ENCODE measurements around the gene ZNF366. TPM values are rescaled to one million over a fixed set of nuclear protein-coding genes. Genes with fewer than 3 reads are reported as not detected.

The ZNF366 gene
- polyA plus RNA-seq, 3 donors: 0.05 to 1.2 (median 0.76) TPM

DNA sequence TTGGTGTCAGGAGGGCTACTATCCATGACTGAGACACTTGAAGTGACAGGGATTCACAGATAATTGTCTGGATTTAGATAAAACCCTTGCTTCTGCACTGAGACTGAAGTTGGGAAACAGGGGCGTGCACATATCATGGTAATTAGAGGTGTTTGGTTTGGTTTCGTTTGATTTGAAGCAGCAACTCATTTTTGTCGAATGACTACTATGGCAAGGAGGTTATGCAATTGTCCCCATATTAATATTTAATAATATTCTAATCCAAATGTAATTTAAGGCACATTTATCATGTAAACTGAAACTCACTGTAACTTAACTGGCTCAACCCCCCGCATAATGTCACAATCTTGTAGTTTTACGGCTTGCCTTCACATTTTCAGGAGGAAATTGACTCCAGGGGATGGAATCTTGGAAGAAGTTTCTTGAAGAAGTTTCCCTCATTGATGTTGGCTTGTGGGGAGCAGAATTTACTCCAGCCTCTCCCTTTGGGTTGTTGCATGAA, 12.5 kb downstream of the ZNF366 start:
- Mint-ChIP-seq H3K9me3 (peaks cover 0 to 3% (median 0%) of the 10 kb centered on the region in 7 donors), H3K36me3 (peaks cover 0 to 21% of the 10 kb centered on the region in 2 donors), H3K27ac (no peak overlapping the region), H3K4me1 (peaks cover 9% of the 10 kb centered on the region), H3K4me3 (no peak overlapping the region), H3K27me3 (ENCODE audit: low read depth in 3 of 3) (peaks cover 0 to under 1% (median 0%) of the 10 kb centered on the region in 3 donors)
- H3K9me3 ChIP-seq (replicated peaks in 1 of 2; ENCODE audit: control insufficient read depth in 1 of 2, insufficient read depth in 1 of 2, low read length in 2 of 2): no peaks in the 10 kb centered on the region
- no peaks in the 10 kb centered on the region for H3K79me2 ChIP-seq (ENCODE audit: insufficient read depth, low read length)
- no peak overlapping the region for H2AFZ ChIP-seq (ENCODE audit: insufficient read depth, low read depth, low read length, poor library complexity, severe bottlenecking)
- no peak overlapping the region for H3K27ac ChIP-seq (ENCODE audit: low read depth in 1 of 2, low read length in 2 of 2)
- no CpG with 5 or more reads among the region's 5 CpGs for WGBS (ENCODE audit: insufficient coverage)
- H3K4me2 ChIP-seq (replicated peaks; ENCODE audit: extremely low read depth, low read length, poor library complexity, severe bottlenecking): no peak overlapping the region
- no peaks in the 10 kb centered on the region for H4K20me1 ChIP-seq (ENCODE audit: insufficient read depth, low read length)
- no peak overlapping the region for H3K4me3 ChIP-seq (replicated peaks in 1 of 3; ENCODE audit: low read depth in 2 of 3, low read length in 3 of 3)
- no peaks in the 10 kb centered on the region for H3K36me3 ChIP-seq (replicated peaks in 1 of 2; ENCODE audit: control insufficient read depth in 1 of 2, insufficient read depth in 2 of 2, low read length in 2 of 2)
- peaks cover 4 to 9% of the 10 kb centered on the region in 2 donors for H3K4me1 ChIP-seq (ENCODE audit: control insufficient read depth in 1 of 2, insufficient read depth in 2 of 2, low read length in 2 of 2)
- no peaks in the 10 kb centered on the region for H3K27me3 ChIP-seq (ENCODE audit: control insufficient read depth in 2 of 2, insufficient read depth in 2 of 2, low read length in 2 of 2)
- no peak for DNase-seq
- intact Hi-C loops (cut with micrococcal nuclease): no loop called here
- no peak overlapping the region for H3K9ac ChIP-seq (ENCODE audit: insufficient read depth, low read length, poor library complexity, severe bottlenecking)
- TF ChIP-seq, protein P1, sequence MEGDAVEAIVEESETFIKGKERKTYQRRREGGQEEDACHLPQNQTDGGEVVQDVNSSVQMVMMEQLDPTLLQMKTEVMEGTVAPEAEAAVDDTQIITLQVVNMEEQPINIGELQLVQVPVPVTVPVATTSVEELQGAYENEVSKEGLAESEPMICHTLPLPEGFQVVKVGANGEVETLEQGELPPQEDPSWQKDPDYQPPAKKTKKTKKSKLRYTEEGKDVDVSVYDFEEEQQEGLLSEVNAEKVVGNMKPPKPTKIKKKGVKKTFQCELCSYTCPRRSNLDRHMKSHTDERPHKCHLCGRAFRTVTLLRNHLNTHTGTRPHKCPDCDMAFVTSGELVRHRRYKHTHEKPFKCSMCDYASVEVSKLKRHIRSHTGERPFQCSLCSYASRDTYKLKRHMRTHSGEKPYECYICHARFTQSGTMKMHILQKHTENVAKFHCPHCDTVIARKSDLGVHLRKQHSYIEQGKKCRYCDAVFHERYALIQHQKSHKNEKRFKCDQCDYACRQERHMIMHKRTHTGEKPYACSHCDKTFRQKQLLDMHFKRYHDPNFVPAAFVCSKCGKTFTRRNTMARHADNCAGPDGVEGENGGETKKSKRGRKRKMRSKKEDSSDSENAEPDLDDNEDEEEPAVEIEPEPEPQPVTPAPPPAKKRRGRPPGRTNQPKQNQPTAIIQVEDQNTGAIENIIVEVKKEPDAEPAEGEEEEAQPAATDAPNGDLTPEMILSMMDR (IDR thresholded peaks at IDR 0.05): no peak

DNA sequence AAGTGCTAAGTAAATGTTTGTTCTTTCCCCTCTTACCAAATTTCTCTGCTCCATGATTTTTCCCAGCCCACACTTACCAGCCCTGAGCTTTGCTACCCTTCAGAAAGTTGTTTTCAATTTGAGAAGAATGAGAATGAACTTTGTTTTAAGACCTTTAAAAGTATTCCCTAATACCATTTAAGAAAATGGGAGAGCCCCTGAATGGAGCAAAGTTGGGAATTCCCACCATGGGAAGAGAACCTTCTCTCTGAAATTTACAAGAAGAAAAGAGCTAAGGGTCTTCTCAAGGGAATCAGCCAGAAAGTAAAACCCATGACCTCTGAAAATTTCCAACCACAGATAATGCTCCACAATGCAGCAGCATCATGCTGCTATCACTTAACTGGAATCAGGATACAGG, 17.7 kb downstream of the ZNF366 start:
- Histone ChIP-seq H3K27me3 (ENCODE audit: control insufficient read depth in 2 of 2, insufficient read depth in 2 of 2, low read length in 2 of 2) (no peaks in the 10 kb centered on the region), H3K4me1 (ENCODE audit: control insufficient read depth in 1 of 2, insufficient read depth in 2 of 2, low read length in 2 of 2) (peaks cover 4 to 9% of the 10 kb centered on the region in 2 donors), H3K4me2 (replicated peaks; ENCODE audit: extremely low read depth, low read length, poor library complexity, severe bottlenecking) (no peak overlapping the region), H3K79me2 (ENCODE audit: insufficient read depth, low read length) (no peaks in the 10 kb centered on the region), H3K27ac (ENCODE audit: low read depth in 1 of 2, low read length in 2 of 2) (no peak overlapping the region), H2AFZ (ENCODE audit: insufficient read depth, low read depth, low read length, poor library complexity, severe bottlenecking) (no peak overlapping the region), H4K20me1 (ENCODE audit: insufficient read depth, low read length) (no peaks in the 10 kb centered on the region), H3K36me3 (replicated peaks in 1 of 2; ENCODE audit: control insufficient read depth in 1 of 2, insufficient read depth in 2 of 2, low read length in 2 of 2) (no peaks in the 10 kb centered on the region), H3K9ac (ENCODE audit: insufficient read depth, low read length, poor library complexity, severe bottlenecking) (no peak overlapping the region), H3K9me3 (replicated peaks in 1 of 2; ENCODE audit: control insufficient read depth in 1 of 2, insufficient read depth in 1 of 2, low read length in 2 of 2) (no peaks in the 10 kb centered on the region), H3K4me3 (replicated peaks in 1 of 3; ENCODE audit: low read depth in 2 of 3, low read length in 3 of 3) (no peak overlapping the region)
- peaks cover 4 to 17% of the 10 kb centered on the region in 2 donors for H3K36me3 Mint-ChIP-seq
- H3K4me3 Mint-ChIP-seq: no peak overlapping the region
- H3K27me3 Mint-ChIP-seq (ENCODE audit: low read depth in 3 of 3): peaks cover 0 to 2% (median 0%) of the 10 kb centered on the region in 3 donors
- peaks cover 0 to 6% (median 0%) of the 10 kb centered on the region in 7 donors for H3K9me3 Mint-ChIP-seq
- H3K27ac Mint-ChIP-seq: no peak overlapping the region
- no peak for DNase-seq
- intact Hi-C loops (cut with micrococcal nuclease): no loop called here
- peaks cover 20% of the 10 kb centered on the region for H3K4me1 Mint-ChIP-seq
- TF ChIP-seq, protein P1 (IDR thresholded peaks at IDR 0.05): no peak

All from CD14-positive monocyte (primary cell).